Colon (tissue), 2 donors: ENCODE measurements around the gene DNAJC24.
"Not testable (repeated sequence)": the region's sequence is repeated elsewhere in the genome, so short reads cannot be mapped to it uniquely, and the experiment has no call there.

Experiments
- FAIRE-seq: peaks from 2 replicates; lab custom pipeline; 2012; peaks lifted over from hg19 to GRCh38; lab: Jason Lieb, UNC
- donor health status: control.
- donor health status: control.

DNAJC24 gene

DNA sequence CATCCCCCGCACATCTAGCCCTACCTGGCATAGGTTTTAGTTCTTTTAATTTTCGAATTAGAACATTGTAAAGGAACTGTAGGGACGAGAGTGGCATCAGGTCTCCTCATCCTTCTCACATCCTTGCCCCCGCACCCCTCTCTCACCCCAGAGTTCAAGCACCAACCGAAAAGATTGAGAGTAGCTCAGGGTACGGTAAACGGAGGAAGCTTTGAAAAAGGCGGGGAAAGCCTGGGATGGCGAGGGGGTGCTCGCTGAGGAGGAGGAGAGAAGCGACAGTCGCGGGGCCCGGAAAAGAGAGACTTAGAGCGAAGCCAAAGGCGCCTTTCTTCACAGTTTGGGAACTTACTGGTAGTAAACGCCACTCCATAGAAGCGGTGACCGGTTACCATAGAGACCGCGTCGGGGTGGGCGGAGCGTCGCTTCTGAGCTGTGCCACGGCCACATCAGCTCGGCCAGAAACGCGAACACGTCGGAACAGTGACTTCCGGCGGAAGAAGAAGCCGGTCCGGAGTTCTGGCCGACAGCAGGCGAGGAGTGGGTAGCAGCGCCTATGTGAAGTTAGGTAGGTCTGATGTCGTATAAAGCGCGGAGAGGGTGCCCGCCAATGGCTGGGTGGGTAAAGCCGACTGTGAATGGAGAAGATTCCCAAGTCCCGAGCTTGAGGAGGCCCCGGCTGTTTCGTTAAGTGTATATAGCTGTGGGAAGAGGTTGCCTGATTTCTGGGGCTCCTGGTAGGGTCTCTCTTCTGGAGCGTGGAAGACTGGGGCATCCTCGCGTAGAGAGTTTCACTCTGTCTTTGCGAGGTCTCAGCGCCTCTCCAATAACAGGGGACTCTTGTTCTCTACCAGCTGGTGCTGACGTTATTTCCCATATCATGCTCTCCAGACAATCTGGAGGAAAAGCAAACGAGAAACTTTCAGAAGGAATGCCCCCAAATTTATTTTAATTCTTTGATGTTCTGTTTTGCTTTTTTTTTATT, at the start of gene DNAJC24, which contains the start of gene DCDC1:
Gene DNAJC24, plus strand, starts transcription at position 513 of the 982 bp plus-strand sequence. CDS start 889 bp downstream, outside the sequence.
Gene DCDC1, minus strand, starts transcription at position 392 of the 982 bp plus-strand sequence. CDS start 41,459 bp downstream, outside the sequence.
- FAIRE-seq, result no peak

DNA sequence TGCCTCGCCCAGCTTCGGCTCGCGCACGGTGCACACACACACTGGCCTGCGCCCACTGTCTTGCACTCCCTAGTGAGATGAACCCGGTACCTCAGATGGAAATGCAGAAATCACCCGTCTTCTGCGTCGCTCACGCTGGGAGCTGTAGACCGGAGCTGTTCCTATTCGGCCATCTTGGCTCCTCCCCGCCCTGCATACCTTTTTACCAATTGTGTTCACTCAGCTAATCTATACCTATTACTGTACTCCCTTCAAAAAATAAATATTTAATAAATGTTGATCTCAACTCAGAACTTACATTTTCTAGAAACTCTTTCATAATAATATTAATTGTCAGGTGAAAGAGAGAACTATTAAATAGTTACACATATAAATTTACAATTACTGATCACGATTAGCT, 48.2 kb upstream of the DNAJC24 start:
- not testable (repeated sequence) for FAIRE-seq

DNA sequence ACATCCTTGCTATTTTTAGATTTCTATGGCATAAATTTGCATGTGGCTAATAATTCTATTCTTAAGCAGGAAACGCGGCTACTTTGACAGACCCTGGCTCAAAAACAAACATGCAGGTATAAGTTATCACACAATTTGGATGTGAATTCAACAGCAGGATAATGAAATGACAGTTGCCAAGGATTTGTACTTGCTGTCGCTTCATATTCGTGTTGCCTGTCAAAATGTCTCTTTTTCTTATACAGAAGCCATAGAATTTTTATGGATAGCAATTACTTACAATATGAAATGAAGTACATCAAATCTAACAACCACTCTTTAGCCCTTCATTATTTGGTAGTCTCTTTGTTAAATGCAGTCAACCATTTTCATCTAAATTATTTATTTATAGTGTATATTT, 46.5 kb upstream of the DNAJC24 start:
- FAIRE-seq, result no peak

GRCh38 chr11:31325160-31325559, 44.5 kb upstream of the DNAJC24 start:
- no peak for FAIRE-seq

DNA sequence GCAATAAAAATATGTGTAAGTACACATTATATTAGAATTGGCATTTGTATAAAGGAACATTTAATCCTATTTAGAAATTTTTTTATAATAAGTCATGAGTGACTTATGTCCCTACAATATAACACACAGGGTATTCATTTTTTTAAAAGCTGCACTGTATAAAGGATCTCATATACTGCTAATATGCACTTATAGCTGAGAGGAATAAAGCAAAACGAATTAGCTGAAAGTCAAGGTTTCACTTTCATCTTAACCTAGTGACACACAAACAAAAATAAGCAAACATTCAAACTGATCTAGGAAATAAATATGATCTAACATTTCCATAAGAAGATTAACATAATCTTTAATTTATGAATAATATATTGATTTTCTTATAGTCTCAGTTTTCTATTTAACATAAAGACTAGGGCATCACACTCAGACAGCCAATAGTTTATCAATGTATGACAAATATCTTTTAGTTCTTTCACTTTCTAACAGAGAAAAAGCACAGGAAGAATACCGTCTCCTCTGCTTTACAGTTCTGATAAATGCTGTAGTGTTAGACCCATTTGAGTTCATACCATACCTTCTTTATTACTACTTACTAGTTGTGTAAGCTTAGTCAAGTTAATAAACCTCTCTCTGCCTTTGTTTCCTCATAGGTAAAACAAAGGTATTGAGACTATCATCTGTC, 43.1 kb upstream of the DNAJC24 start:
- no peak for FAIRE-seq

DNA sequence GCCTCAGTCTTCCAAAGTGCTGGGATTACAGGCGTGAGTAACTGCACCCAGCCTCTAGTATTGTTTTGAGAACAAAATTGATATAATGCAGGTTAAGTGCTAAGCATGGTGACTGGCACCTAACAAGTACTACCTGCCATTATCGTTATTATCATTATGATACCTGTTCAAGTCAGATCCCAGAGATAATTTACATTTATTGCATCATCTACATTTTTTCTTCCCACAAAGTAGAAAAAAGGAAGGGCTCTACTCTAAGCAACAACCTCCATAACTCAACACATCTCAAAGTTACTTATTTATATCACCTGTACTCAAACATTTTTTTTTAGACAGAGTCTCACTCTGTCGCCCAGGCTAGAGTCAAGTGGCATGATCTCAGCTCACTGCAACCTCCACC, 42.2 kb upstream of the DNAJC24 start:
- FAIRE-seq, result no peak

- no peak for FAIRE-seq
Observed at GRCh38 chr11:31328697-31329096, 41.0 kb upstream of the DNAJC24 start.

- FAIRE-seq, result no peak
Observed at GRCh38 chr11:31337806-31338205, 31.9 kb upstream of the DNAJC24 start.

GRCh38 chr11:31340903-31341572, 28.6 kb upstream of the DNAJC24 start:
- no peak for FAIRE-seq

DNA sequence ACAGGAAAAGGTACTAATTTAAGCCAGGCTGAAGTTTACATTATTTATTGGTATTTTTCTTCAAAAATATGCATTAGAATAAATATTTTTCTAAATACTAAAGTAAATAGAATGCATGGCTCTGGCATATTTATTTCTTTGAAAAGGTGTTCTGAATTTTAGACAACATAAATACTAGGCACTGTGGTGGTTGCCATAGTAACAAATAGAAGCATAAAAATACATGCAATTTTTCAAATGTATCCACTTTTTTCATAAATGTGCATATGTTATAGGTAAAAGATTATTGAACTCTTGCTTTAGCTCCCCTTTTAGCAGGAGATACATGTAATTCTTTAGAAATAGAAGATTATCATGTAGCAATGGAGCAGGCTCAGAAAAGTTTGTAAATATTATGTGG, 18.5 kb upstream of the DNAJC24 start:
- FAIRE-seq, result no peak

DNA sequence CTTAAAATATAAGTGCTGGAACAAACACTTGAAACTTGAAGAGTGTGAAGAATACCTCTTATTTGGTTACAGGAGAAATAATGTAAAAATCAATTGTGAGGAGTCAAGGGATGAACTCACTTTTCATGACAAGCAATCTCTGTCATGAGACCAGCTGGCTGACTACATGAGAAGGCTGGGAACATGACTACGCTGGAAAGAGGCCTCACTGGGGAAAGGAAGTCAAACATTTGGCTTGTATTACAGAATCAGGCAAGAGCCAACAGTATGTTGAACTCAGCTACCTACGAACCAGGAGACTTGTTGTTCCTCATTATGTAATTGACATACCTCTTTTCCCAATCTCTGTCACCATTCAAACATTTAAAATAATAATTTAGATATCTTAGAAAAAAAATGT, 14.5 kb upstream of the DNAJC24 start:
- no peak for FAIRE-seq

- FAIRE-seq, result no peak
Observed at GRCh38 chr11:31355817-31356216, 13.8 kb upstream of the DNAJC24 start.

DNA sequence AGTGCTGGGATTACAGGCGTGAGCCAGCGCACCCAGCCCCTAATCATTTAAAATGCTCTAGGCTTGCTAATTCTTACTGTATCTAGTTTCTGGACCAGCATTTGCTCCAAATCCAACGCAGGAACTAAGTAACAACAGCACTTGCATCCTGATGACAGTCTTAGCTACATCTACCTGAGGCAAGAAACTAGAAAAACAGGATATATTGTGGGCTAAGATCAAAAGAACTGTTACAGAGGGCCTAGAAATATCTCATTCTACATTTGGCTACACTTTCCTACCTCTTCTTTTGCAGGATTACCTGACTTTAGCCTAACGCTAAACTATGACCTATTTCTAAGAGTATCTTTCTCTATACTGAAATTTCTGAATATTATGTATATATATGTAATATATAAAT, 7.9 kb upstream of the DNAJC24 start:
- no peak for FAIRE-seq

DNA sequence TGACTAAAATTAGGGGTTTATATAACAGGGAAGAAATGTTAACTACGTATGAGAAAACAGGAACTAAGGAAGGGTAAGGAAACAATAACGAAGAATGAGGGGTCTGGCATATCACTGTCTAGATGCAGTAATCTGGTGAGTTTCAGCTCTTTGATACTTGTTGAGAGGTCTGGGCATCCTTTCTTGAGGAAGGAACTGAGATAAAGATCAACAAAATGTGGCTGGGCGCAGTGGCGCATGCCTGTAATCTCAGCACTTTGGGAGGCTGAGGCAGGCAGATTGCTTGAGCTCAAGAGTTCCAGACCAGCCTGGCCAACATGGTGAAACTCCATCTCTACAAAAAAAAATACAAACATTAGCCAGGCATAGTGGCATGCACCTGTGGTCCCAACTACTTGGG, 2.9 kb upstream of the DNAJC24 start:
- FAIRE-seq, result no peak

- FAIRE-seq, result no peak
Observed at GRCh38 chr11:31375879-31376278, 6.2 kb downstream of the DNAJC24 start.

DNA sequence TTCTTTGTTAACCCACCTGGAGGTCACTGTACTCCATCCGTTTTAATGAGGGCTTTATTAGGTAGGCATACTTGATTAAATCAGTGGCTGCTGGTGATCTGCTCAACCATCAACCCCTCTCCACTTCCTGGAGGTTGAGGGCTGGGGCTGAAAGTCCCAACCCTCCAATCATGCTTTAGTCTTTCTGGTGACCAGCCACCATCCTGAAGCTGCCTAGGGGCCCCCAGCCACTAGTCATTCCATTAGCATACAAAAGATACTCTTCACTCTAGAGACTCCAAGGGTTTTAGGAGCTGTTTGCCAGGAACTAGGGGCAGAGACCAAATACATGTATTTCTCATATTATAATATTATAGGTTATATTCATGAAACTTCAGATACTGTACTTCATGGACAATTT, 13.5 kb downstream of the DNAJC24 start:
- FAIRE-seq, result no peak

DNA sequence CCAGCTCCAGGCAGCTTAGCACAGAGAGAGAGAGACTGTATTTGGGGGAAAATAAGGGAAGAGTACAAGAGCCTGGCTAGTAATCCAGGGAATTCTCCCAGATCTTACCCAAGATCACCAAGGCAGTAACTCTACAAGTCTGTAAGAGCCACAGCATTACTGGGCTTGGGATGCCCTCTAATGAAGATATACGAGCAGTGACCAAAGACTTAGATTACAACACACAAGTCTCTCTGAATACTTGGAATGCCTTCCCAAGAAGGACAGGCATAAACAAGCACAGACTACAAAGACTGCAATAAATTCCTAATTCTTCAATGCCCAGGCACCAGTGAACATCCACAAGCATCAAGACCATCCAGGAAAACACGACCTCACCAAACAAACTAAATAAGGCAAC, 17.7 kb downstream of the DNAJC24 start:
- FAIRE-seq, result no peak

GRCh38 chr11:31397239-31397834, 27.7 kb downstream of the DNAJC24 start:
- FAIRE-seq, result no peak

- FAIRE-seq, result no peak
Observed at GRCh38 chr11:31404614-31405013, 35.0 kb downstream of the DNAJC24 start.

DNA sequence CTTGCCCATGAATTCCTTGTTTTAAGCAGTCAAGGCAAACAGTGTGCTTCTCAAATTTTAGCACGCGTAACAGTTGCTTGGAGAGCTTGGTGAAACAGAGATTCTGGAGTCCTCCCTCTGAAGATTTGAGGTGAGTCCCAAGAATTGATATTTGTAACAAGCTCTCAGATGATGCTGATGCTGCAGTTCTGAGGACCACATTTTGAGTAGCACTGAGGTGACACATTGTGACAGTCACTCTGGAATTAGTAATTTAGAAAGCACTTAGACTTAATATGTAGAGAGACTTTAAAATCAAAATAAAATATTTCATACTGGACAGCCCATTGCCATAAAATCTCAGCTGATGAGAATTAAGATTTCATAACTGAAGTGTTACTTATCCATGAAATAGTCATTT, 38.5 kb downstream of the DNAJC24 start:
- FAIRE-seq, result no peak

- FAIRE-seq, result no peak
Observed at GRCh38 chr11:31412946-31413345, 43.3 kb downstream of the DNAJC24 start.

DNA sequence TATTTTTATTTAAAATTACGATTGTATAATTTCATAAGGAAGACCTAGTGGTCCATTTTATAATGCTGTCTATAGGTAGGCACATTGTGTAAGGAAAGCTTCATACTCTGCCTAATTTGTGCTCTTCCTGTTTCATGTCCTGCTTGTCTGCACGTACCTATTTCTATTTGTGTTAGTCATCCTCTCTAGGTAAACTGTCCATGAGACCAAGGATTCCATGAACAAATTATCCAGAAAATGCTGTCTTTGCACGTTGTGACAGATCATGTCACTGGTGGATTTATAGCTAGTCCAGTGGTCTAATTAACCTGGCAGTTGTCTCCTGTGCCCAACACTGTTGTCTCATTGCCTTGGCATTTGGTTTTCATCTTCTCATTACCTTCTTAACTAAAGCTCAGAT, 44.7 kb downstream of the DNAJC24 start:
- no peak for FAIRE-seq
